Tibial artery (tissue), 4 donors: ENCODE data around the gene SMAD6.

Experiments used
- DNase-seq, 2 donors: peaks; one replicate each; pipeline ENCODE4 v3.0.0-alpha.2; 2019
- H3K27ac ChIP-seq, 2 donors: fragments of 200-600 bp; sonication (generic) in 1 of 2; 1 replicate in 1 of 2; 2 replicates in 1 of 2; pipeline ENCODE4 v1.5.1; 2018 to 2019; ENCODE audit warnings: mild to moderate bottlenecking in 1 of 2
- H3K27me3 ChIP-seq, 2 donors: fragments of 200-600 bp; sonication (generic) in 1 of 2; one replicate each; pipeline versions ENCODE4 v1.5.1 to v1.6.0; 2016 to 2019
- H3K36me3 ChIP-seq, 3 donors: fragments of 200-600 bp; sonication (generic) in 2 of 3; one replicate each; pipeline ENCODE4 v1.5.1; 2016 to 2019; ENCODE audit warnings: mild to moderate bottlenecking in 2 of 3
- H3K4me1 ChIP-seq, 4 donors: fragments of 200-600 bp; sonication (generic) in 2 of 4; 1 replicate in 3 of 4; 2 replicates in 1 of 4; pipeline ENCODE4 v1.5.1; 2016 to 2019
- H3K4me3 ChIP-seq, 2 donors: fragments of 200-600 bp; sonication (generic) in 1 of 2; 1 replicate in 1 of 2; 2 replicates in 1 of 2; pipeline ENCODE4 v1.5.1; 2018 to 2019; ENCODE audit warnings: mild to moderate bottlenecking in 2 of 2
- H3K9me3 ChIP-seq, 3 donors: fragments of 200-600 bp; sonication (generic) in 1 of 3; one replicate each; pipeline ENCODE4 v1.5.1; 2016 to 2019
- CTCF ChIP-seq, 2 experiments: fragments of 200-600 bp in 1 of 2; fragments of 450-650 bp in 1 of 2; IDR thresholded peaks; one replicate each; pipeline ENCODE4 v1.5.1; 2017 to 2019; ENCODE audit warnings: antibody characterized with exemption in 2 of 2, mild to moderate bottlenecking in 1 of 2, moderate library complexity in 1 of 2
- intact Hi-C: fragments of 100-400 bp; cut with DNase I; formaldehyde crosslinking; loops from one replicate; pipeline ENCODE4 v1.15.0; 2023; ENCODE audit warnings: low total_unique reads

The SMAD6 gene

GRCh38 chr15:66798426-66799061, 96.5 kb downstream of the SMAD6 start:
- peak in 1 of 2 donors; percentile 39 for DNase-seq
- H3K9me3 ChIP-seq: no peaks in the 10 kb centered on the region
- intact Hi-C loops: no loop called here
- no peak overlapping the region for H3K4me3 ChIP-seq
- H3K27ac ChIP-seq: no peak overlapping the region
- no peaks in the 10 kb centered on the region for H3K36me3 ChIP-seq
- peaks cover 6 to 25% (median 20%) of the 10 kb centered on the region in 4 donors for H3K4me1 ChIP-seq
- no peak for TF ChIP-seq CTCF (IDR thresholded peaks at IDR 0.05)
- no peaks in the 10 kb centered on the region for H3K27me3 ChIP-seq

GRCh38 chr15:66799242-66799641, 97.2 kb downstream of the SMAD6 start:
- H3K4me1 ChIP-seq: peaks cover 6 to 32% (median 21%) of the 10 kb centered on the region in 4 donors
- intact Hi-C loops: no loop called here
- no peak for TF ChIP-seq CTCF (IDR thresholded peaks at IDR 0.05)
- no peaks in the 10 kb centered on the region for H3K27me3 ChIP-seq
- H3K4me3 ChIP-seq: no peak overlapping the region
- H3K27ac ChIP-seq: no peak overlapping the region
- H3K36me3 ChIP-seq: no peaks in the 10 kb centered on the region
- H3K9me3 ChIP-seq: no peaks in the 10 kb centered on the region
- DNase-seq: peak in 1 of 2 donors; percentile 23

- Histone ChIP-seq H3K4me1 (peaks cover 6 to 32% (median 25%) of the 10 kb centered on the region in 4 donors), H3K4me3 (no peak overlapping the region), H3K9me3 (no peaks in the 10 kb centered on the region), H3K36me3 (no peaks in the 10 kb centered on the region), H3K27me3 (no peaks in the 10 kb centered on the region), H3K27ac (no peak overlapping the region)
- intact Hi-C loops: loop anchor here (5.0 kb wide), 1 partner anchor 47 kb away; no protein-coding TSS in a partner anchor
- DNase-seq: peak in 1 of 2 donors; percentile 51
- TF ChIP-seq CTCF (IDR thresholded peaks at IDR 0.05): no peak
Observed at GRCh38 chr15:66800584-66801235, 98.7 kb downstream of the SMAD6 start.

GRCh38 chr15:66801266-66801665, 99.2 kb downstream of the SMAD6 start:
- Histone ChIP-seq H3K27ac (peak overlapping the region in 1 of 2 donors; percentile 82), H3K9me3 (no peaks in the 10 kb centered on the region), H3K27me3 (no peaks in the 10 kb centered on the region), H3K4me1 (peaks cover 6 to 32% (median 25%) of the 10 kb centered on the region in 4 donors), H3K4me3 (no peak overlapping the region), H3K36me3 (no peaks in the 10 kb centered on the region)
- no peak for TF ChIP-seq CTCF (IDR thresholded peaks at IDR 0.05)
- intact Hi-C loops: loop anchor here (5.0 kb wide), 1 partner anchor 46 kb away; no protein-coding TSS in a partner anchor
- no peak for DNase-seq

- intact Hi-C loops: loop anchor here (5.0 kb wide), 1 partner anchor 45 kb away; no protein-coding TSS in a partner anchor
- TF ChIP-seq CTCF (IDR thresholded peaks at IDR 0.05): no peak
Observed at GRCh38 chr15:66802025-66803001, 100.3 kb downstream of the SMAD6 start.

More at GRCh38 chr15:66802025-66803001, 100.3 kb downstream of the SMAD6 start:
- Histone ChIP-seq H3K27me3 (no peaks in the 10 kb centered on the region), H3K4me1 (peaks cover 6 to 32% (median 25%) of the 10 kb centered on the region in 4 donors), H3K9me3 (no peaks in the 10 kb centered on the region), H3K27ac (peak overlapping the region; percentile 66 to 82), H3K4me3 (no peak overlapping the region), H3K36me3 (no peaks in the 10 kb centered on the region)
- DNase-seq: peak in 1 of 2 donors; percentile 63
